ENCODE measurements around the gene PGBD2.
"Not testable (repeated sequence)": the region's sequence is repeated elsewhere in the genome, so short reads cannot be mapped to it uniquely, and the experiment has no call there.

PGBD2 gene

DNA sequence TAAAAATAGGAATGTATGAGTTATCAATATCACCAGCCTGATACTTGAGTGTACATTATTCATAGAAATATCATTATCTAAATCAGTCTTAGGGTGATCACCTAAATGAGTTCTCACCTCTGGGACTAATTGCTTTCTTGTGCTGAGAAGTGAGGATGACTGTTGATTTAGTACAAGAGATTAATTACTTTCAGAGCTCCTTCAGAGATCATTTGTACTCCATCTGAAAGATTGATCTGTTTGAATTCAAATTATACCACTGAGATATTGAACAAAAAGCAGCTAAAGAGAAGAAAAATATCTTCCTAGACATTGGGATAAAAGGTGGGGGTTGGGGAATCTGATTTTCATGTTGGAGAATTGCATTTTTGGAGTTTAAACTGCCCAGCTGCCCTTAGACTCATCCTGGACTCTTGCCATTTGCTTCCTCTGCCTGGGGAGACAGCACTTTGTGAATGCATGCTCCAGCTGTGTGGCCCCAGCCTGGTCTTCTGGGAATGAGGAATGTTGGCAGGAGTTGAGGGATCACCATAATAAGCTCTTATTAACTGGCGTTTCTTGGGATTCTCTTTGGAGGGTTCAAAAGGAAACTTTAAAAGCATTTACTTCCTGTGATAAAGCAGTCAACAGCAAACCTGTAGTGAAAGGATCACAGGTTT is 19.7 kb upstream of the PGBD2 start:
- in situ Hi-C loops (cut with HindIII; ENCODE audit: low sequenced_read_pairs), result no loop called here

DNA sequence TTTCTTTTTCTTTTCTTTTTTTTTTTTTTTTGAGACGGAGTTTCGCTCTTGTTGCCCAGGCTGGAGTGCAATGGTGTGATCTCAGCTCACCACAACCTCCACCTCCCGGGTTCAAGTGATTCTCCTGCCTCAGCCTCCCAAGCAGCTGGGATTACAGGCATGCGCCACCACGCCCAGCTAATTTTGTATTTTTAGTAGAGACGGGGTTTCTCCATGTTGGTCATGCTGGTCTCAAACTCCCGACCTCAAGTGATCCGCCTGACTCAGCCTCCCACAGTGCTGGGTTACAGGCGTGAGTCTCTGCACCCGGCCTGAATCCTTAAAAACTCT is 16.2 kb upstream of the PGBD2 start:
- in situ Hi-C loops (cut with HindIII; ENCODE audit: low sequenced_read_pairs), result not testable (repeated sequence)

- in situ Hi-C loops (cut with HindIII; ENCODE audit: low sequenced_read_pairs), result no loop called here
These were observed 15.2 kb upstream of the PGBD2 start for GRCh38 chr1:248890549-248891498.

- in situ Hi-C loops (cut with HindIII; ENCODE audit: low sequenced_read_pairs), result no loop called here
These were observed 14.3 kb upstream of the PGBD2 start for GRCh38 chr1:248891758-248892157.

- in situ Hi-C loops (cut with HindIII; ENCODE audit: low sequenced_read_pairs), result no loop called here
These were observed 13.4 kb upstream of the PGBD2 start for GRCh38 chr1:248892590-248892989.

GRCh38 chr1:248894837-248895236 is 11.2 kb upstream of the PGBD2 start:
- in situ Hi-C loops (cut with HindIII; ENCODE audit: low sequenced_read_pairs), result no loop called here

GRCh38 chr1:248897412-248898337 is 8.4 kb upstream of the PGBD2 start:
- in situ Hi-C loops (cut with HindIII; ENCODE audit: low sequenced_read_pairs), result no loop called here

DNA sequence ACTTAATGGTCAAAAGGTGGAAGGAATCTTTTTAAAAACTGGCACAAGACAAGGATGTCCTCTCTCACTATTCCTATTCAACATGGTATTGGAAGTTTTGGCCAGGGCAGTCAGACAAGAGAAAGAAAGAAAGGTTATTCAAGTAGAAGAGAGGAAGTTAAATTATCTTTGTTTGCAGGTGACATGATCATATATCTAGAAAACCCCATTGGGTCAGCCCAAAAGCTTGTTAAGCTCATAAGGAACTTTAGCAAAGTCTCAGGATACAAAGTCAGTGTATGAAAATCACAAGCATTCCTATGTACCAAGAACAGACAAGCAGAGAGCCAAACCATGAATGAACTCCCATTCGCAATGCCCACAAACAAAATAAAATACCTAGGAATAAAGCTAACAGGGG is 5.4 kb upstream of the PGBD2 start:
- in situ Hi-C loops (cut with HindIII; ENCODE audit: low sequenced_read_pairs), result no loop called here

DNA sequence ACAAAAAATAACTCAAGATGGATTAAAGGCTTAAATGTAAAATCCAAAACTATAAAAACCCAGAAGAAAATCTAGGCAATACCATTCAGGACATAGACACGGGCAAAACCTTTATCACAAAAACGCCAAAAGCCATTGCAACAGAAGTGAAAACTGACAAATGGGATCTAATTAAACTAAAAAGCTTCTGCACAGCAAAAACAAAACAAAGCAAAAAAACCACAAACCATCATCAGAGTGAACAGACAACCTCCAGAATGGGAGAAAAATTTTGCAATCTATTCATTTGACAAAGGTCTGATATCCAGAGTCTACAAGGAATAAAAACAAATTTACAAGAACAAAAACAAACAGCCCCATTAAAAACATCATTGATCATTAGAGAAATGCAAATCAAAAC is 4.5 kb upstream of the PGBD2 start:
- in situ Hi-C loops (cut with HindIII; ENCODE audit: low sequenced_read_pairs), result no loop called here

DNA sequence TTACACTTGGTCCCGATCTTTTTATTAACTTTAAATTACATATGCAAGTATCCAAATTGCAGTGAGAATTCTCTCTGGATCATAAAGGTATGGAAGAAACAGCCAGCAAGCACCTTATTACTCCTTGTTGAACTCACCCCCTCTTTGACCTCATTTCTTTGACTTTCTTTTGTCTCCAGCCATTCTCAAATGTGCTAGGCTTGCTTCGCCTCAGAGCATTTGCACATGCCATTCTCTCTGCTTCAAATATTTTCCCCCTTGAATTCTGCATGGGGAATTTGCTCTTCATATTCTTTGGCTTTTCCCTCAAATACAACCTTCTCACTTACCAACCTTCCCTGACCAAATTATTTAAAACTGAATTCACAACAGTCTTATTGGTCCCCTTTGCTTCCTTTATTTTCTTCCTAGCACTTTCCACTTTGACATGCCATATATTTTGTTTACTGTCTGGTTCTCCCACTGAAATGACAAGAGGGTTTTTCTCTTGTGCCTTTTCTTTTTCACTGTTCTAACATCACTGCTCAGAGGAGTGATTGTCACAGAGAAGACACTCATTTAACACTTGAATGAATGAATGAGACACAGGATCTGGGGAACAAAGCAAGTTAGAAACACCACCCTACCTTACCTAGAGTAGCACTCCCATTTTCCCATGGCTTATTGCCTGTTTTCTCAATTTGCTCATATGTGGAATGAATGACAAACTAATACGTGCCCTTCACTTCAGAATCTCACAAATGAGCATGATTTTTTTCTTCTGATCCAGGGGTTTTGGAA is 1.4 kb upstream of the PGBD2 start:
- in situ Hi-C loops (cut with HindIII; ENCODE audit: low sequenced_read_pairs), result no loop called here

DNA sequence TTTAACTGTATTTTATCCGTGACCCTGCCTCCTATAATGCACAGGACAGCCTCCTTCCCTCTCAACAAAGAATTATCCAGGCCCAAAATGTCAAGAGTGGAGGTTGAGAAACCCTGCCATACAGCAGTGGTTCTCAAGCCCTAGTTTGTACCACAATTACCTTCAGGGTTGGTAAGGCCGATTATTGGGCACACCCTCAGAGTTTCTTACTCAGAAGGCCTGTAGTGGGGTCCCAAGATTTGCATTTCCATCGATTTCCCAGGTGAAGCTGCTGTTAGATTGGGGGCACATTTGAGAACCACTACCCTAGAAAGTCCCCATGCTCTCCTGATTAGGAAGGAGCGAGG is 400 bp upstream of the PGBD2 start:
- in situ Hi-C loops (cut with HindIII; ENCODE audit: low sequenced_read_pairs), result no loop called here

GRCh38 chr1:248906753-248907661 is 972 bp downstream of the PGBD2 start:
- in situ Hi-C loops (cut with HindIII; ENCODE audit: low sequenced_read_pairs), result no loop called here

GRCh38 chr1:248910761-248911160 is 4.7 kb downstream of the PGBD2 start:
- in situ Hi-C loops (cut with HindIII; ENCODE audit: low sequenced_read_pairs), result no loop called here

DNA sequence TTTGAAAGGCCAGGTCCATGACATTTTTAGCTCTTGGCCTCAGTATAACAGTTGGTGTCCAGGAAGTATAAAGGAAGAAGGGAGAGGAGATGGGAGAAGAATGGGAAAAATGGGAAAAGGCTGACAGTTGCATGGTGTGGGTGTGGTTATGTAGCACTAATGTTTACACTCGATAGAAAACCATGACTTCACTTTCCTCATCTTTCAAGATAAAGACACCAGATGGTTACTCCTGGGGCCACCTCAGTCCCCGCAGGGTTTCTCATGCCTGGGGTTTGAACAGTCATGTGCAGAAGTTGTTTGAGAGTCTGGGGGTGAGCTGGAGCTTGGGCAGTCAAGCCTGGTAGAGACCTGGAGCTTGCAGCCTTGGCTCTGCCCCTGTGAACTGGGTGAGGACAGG is 7.9 kb downstream of the PGBD2 start:
- in situ Hi-C loops (cut with HindIII; ENCODE audit: low sequenced_read_pairs), result no loop called here

GRCh38 chr1:248914796-248915381 is 8.9 kb downstream of the PGBD2 start:
- in situ Hi-C loops (cut with HindIII; ENCODE audit: low sequenced_read_pairs), result no loop called here

DNA sequence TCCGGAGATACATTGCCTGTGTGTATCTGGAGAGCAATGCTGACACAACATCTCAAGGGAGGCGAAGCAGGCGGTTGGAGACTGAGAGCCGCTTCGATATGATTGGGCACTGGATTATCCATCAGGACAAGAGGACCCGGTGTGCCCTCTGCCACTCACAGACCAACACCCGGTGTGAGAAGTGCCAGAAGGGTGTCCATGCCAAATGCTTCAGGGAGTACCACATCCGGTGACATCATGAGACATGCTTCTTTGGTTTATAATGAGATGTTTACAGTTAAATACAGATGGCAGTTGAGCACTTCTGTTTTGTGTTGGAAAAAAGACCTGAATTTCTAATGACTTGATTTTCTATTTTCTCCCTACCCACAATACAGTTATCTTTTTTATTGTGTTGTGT is 12.1 kb downstream of the PGBD2 start:
- in situ Hi-C loops (cut with HindIII; ENCODE audit: low sequenced_read_pairs), result no loop called here

DNA sequence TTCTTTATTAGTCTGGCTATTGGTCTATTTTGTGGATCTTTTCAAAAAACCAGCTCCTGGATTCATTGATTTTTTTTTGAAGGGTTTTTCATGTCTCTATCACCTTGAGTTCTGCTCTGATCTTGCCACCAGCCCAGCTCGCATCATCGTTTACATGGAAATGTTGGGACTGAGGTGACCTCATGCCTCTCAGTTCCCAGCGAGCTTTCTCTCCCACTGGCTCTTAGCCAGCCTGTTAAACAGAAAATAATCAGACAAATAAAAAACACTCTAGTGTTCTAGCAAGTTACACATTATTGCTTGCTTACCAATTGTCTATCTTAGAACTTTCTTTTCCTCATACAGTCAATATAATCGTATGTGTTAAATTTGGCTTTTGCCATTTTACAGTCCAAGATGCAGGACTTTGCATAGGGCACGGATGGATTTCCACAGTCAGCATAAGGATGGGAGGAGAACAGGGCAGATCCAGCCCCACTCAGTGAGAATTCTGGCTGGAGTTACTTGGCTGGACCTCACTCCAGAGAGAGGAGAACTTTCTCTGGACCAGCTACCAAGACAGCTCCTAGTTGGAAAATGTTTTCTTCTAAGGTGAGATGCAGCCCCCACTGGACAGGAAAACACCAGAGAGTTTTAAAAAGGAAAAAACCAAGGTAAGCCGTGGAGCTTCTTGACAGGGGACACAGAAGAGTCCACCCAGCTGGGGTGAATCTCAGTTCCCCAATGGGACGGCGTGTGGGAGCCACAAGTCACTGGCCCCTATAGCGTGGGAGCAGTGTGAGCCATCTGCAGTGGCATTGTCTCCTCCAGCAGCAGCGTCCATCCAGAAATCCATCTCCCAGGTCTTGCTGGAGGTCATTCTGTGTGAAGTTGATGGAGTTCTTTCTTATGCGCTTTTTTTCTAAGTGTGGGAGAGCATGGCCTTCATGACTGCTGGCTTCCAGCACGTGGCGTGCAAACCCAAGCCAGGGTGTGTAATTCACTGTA is 17.6 kb downstream of the PGBD2 start:
- in situ Hi-C loops (cut with HindIII; ENCODE audit: low sequenced_read_pairs), result no loop called here
